Brain microvascular endothelial cell (primary cell): ENCODE measurements around the gene TTC24.
"Not testable (repeated sequence)": the region's sequence is repeated elsewhere in the genome, so short reads cannot be mapped to it uniquely, and the experiment has no call there.

Experiments
- DNase-seq: peaks from one replicate; pipeline ENCODE4 v3.0.0-alpha.2; 2020
- H3K27ac ChIP-seq: fragments of 250-450 bp; sonication (Bioruptor Pico); 2 replicates; pipeline ENCODE4 v1.5.1; 2020; ENCODE audit warnings: mild to moderate bottlenecking, moderate library complexity
- H3K27me3 ChIP-seq: fragments of 250-450 bp; sonication (Bioruptor Pico); replicated peaks from 2 replicates; pipeline ENCODE4 v1.5.1; 2020; ENCODE audit warnings: mild to moderate bottlenecking
- H3K36me3 ChIP-seq: fragments of 250-450 bp; sonication (Bioruptor Pico); replicated peaks from 2 replicates; pipeline ENCODE4 v1.5.1; 2020; ENCODE audit warnings: mild to moderate bottlenecking
- H3K4me3 ChIP-seq: 2 replicates; pipeline ENCODE4 v1.5.1; 2011; ENCODE audit warnings: low read depth, mild to moderate bottlenecking, control low read depth, low read length, moderate library complexity
- in situ Hi-C: cut with HindIII; loops from 2 replicates; pipeline ENCODE4 v1.10.0; 2017; ENCODE audit warnings: low sequenced_read_pairs, low pct_ligation_motif_present
- TF ChIP-seq, protein P1 (sequence below): IDR thresholded peaks from 2 replicates; pipeline ENCODE4 v1.5.1; 2011; ENCODE audit warnings: low read depth, mild to moderate bottlenecking, moderate library complexity, low read length, control low read depth, inconsistent platforms; ENCODE audit errors: missing control alignments

The TTC24 gene

DNA sequence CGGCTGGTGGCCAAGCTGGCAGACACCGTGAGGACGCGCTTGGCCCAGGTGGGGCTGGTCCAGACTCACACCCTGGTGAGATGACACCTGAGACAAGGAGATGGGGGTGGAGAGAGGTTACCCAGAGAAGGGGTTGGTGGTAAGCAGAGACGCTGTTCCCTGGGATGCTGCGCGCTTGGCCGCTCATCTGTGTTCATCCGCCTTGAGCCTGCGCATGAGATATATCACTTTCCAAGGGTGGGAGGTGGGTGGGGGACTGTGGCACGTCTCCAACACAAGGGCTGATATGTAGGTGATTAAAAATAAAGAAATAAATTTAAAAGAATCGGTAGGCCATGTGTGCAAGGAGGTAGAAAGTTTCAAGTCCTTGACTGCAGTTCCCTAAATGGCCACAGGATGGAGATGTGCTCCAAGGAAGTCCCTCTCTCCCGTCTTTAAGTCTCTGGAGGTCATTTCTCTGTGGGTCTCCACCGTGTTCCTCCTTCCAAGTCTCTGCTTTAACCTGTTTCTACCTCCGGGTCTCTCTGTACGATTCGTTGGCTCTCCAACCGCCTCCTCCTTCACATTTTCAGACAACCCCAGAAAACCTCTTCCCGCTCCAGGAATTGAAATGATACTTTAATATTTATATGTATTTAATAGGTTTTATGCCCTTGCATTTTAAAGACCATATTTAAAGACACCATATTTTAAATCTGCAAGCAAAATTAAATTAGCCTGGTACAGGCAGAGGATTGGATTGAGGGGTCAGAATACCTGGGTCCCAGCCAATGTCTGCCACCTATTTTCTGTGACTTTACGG is 4.5 kb downstream of the TTC24 start:
- in situ Hi-C loops = no loop called here
- Histone ChIP-seq H3K4me3 (no peak overlapping the region), H3K36me3 (no peaks in the 10 kb centered on the region), H3K27me3 (no peaks in the 10 kb centered on the region), H3K27ac (no peak overlapping the region)
- TF ChIP-seq, protein P1, sequence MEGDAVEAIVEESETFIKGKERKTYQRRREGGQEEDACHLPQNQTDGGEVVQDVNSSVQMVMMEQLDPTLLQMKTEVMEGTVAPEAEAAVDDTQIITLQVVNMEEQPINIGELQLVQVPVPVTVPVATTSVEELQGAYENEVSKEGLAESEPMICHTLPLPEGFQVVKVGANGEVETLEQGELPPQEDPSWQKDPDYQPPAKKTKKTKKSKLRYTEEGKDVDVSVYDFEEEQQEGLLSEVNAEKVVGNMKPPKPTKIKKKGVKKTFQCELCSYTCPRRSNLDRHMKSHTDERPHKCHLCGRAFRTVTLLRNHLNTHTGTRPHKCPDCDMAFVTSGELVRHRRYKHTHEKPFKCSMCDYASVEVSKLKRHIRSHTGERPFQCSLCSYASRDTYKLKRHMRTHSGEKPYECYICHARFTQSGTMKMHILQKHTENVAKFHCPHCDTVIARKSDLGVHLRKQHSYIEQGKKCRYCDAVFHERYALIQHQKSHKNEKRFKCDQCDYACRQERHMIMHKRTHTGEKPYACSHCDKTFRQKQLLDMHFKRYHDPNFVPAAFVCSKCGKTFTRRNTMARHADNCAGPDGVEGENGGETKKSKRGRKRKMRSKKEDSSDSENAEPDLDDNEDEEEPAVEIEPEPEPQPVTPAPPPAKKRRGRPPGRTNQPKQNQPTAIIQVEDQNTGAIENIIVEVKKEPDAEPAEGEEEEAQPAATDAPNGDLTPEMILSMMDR = peak; percentile 90
- peak; percentile 82 for DNase-seq

DNA sequence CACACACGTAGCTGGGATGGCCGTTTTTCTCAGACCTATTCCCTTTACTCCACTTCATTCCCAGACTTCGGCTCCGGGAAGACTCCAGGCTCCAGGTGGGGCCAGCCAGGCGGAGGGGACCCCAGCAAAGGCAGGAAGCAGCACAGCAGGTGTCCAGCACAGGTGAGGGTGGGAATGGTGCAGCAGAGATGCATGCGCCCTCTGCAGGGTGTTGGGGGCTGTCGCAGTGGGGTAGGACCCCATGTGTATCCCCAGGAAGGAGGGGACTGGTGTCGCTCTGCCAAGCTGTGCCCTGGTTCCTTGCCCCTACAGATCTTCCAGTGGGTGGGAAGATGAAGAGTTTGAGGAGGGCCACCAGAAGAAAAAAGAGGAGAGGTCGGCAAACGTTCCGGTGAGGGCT is 5.3 kb downstream of the TTC24 start:
- no peak for DNase-seq
- Histone ChIP-seq H3K27me3 (no peaks in the 10 kb centered on the region), H3K27ac (no peak overlapping the region), H3K4me3 (no peak overlapping the region), H3K36me3 (no peaks in the 10 kb centered on the region)
- TF ChIP-seq, protein P1 = peak; percentile 61
- in situ Hi-C loops = no loop called here

DNA sequence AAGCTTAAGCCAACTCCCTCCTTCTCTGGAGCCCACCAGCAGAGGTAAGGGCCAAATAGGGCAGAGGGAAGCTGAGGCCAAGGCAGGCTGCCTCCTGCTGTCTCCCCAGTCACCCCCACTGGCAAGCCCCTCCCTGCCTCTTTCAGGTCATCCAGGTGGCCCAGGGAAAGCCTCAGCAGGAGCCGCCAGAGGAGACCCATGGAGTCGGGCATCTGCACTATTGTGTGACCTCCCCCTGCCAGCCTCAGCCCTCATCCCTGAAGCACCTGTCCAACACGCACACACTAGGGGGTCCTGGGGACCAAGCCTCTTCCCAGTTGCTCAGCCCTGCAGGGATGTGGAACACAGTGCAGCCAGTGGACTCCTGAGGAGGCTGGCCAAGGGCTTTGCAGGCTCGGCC is 6.8 kb downstream of the TTC24 start:
- Histone ChIP-seq H3K27me3 (no peaks in the 10 kb centered on the region), H3K36me3 (no peaks in the 10 kb centered on the region), H3K27ac (no peak overlapping the region), H3K4me3 (no peak overlapping the region)
- TF ChIP-seq, protein P1 = no peak
- no peak for DNase-seq
- in situ Hi-C loops = no loop called here

DNA sequence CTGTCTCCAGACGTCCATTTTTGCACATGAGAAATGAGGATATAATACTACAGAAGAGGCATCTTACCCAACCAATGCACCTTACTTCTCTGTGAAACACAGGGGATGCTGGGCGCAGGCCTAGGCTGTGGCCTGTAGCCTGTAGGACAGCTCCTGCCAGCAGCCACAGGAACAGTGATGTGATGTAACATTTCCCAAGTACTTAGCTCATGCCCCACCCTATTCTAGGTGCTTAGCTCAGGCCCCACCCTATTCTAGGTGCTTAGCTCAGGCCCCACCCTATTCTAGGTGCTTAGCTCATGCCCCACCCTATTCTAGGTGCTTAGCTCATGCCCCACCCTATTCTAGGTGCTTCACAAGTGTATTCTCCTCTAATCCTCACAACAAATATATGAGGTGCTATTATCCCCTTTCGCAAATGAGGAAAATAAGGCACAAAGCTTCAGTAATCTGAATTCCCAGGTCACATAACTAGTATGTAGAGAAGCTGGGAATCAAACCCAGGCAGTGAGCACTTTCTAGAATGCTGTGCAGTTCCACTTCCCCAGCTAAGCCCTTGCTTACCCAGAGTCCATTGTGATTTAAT is 7.5 kb downstream of the TTC24 start:
- TF ChIP-seq, protein P1 = no peak
- no peak for DNase-seq
- Histone ChIP-seq H3K27ac (no peak overlapping the region), H3K36me3 (no peaks in the 10 kb centered on the region), H3K27me3 (no peaks in the 10 kb centered on the region), H3K4me3 (no peak overlapping the region)
- in situ Hi-C loops = no loop called here

DNA sequence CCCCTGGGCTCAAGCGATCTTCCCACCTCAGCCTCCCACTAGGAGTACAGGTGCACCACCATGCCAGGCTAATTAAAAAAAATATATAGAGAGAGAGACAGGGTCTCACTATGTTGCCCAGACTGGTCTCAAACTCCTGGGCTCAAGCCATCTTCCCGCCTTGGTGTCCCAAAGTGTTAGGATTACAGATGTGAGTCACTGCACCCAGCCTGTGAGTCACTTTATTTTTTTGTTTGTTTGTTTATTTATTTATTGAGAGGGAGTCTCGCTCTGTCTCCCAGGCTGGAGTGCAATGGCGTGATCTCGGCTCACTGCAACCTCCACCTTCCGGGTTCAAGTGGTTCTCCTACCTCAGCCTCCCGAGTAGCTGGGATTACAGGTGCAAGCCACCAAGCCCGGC is 8.4 kb downstream of the TTC24 start:
- in situ Hi-C loops = not testable (repeated sequence)

DNA sequence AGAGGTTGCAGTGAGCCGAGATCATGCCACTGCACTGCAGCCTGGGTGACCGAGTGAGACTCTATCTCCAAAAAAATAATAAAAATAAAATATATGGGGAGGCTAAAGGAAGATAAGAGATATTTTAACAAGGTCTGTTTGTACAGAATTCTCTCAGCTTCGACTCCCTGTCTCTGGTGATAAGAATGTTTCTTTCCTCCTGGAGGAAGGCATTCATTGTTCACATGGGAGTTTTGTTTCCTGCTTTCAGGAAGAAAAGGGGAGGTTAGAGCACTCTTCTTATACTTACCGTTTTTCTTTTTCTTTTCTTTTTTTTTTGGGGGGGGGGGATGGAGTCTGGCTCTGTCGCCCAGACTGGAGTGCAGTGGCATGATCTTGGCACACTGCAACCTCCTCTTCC is 10.0 kb downstream of the TTC24 start:
- in situ Hi-C loops = no loop called here
- peaks cover 6% of the 10 kb centered on the region for H3K36me3 ChIP-seq
- no peak for DNase-seq
- TF ChIP-seq, protein P1 = no peak
- no peak overlapping the region for H3K4me3 ChIP-seq
- H3K27ac ChIP-seq = no peak overlapping the region
- H3K27me3 ChIP-seq = no peaks in the 10 kb centered on the region

More for the DNA sequence above, 8.4 kb downstream of the TTC24 start:
- not testable (repeated sequence) for H3K36me3 ChIP-seq, H3K27me3 ChIP-seq, H3K27ac ChIP-seq, H3K4me3 ChIP-seq, DNase-seq
